Glutamatergic neuron (in vitro differentiated cells): ENCODE measurements around the gene TADA2A. TPM values are rescaled to one million over a fixed set of nuclear protein-coding genes. Genes with fewer than 3 reads are reported as not detected.

Source experiments
- DNase-seq: peaks from one replicate; pipeline ENCODE4 v3.0.0; 2022
- H3K27ac Mint-ChIP-seq: one replicate; pipeline ENCODE4 v1.8.0; 2020; ENCODE audit warnings: mild to moderate bottlenecking, mixed read lengths, inconsistent platforms; ENCODE audit not compliant: unreplicated experiment
- H3K27me3 Mint-ChIP-seq: one replicate; pipeline ENCODE4 v1.8.0; 2020; ENCODE audit warnings: mild to moderate bottlenecking, moderate library complexity, mixed read lengths, inconsistent platforms; ENCODE audit not compliant: unreplicated experiment
- H3K36me3 Mint-ChIP-seq: one replicate; pipeline ENCODE4 v1.8.0; 2020; ENCODE audit warnings: mild to moderate bottlenecking, mixed read lengths, inconsistent platforms; ENCODE audit not compliant: unreplicated experiment
- H3K4me1 Mint-ChIP-seq: one replicate; pipeline ENCODE4 v1.8.0; 2020; ENCODE audit warnings: mild to moderate bottlenecking, low read depth, mixed read lengths, inconsistent platforms; ENCODE audit not compliant: unreplicated experiment
- H3K4me3 Mint-ChIP-seq: one replicate; pipeline ENCODE4 v1.8.0; 2020; ENCODE audit warnings: mild to moderate bottlenecking, mixed read lengths, inconsistent platforms; ENCODE audit not compliant: unreplicated experiment
- H3K9me3 Mint-ChIP-seq: one replicate; pipeline ENCODE4 v1.8.0; 2020; ENCODE audit warnings: mild to moderate bottlenecking, moderate library complexity, mixed read lengths, inconsistent platforms; ENCODE audit not compliant: unreplicated experiment
- CTCF ChIP-seq: fragments of 200-600 bp; sonication (generic); IDR thresholded peaks from one replicate; pipeline ENCODE4 v1.5.0; 2021; ENCODE audit not compliant: partially characterized antibody, unreplicated experiment
- total RNA-seq: library from RNA; stranded (reverse); fragmentation: NEBNext Ultra II Directional; extraction: Animal tissue kit (Norgen Biotek cat#: 25700); gene quantifications from one replicate; pipeline ENCODE4 v1.2.1, GENCODE V29; 2021; ENCODE audit not compliant: unreplicated experiment

Gene TADA2A
- total RNA-seq, 1 donor from 2014 or later: 30.6 TPM

GRCh38 chr17:37375706-37376105, 31.0 kb upstream of the TADA2A start, which contains the start of gene C17orf78:
Gene C17orf78, plus strand, starts transcription at chr17:37375985. Its CDS starts 108 bp downstream, at chr17:37376093.
- Mint-ChIP-seq H3K27ac (no peak within 1 kb of the TSS), H3K4me3 (no peak within 1 kb of the TSS), H3K36me3 (no peaks in the 10 kb centered on the region)

GRCh38 chr17:37382056-37382455, 24.6 kb upstream of the TADA2A start:
- H3K36me3 Mint-ChIP-seq: no peaks in the 10 kb centered on the region
- peaks cover 2% of the 10 kb centered on the region for H3K9me3 Mint-ChIP-seq
- DNase-seq: no peak
- H3K4me3 Mint-ChIP-seq: no peak overlapping the region
- no peaks in the 10 kb centered on the region for H3K4me1 Mint-ChIP-seq
- TF ChIP-seq CTCF: no peak
- H3K27me3 Mint-ChIP-seq: no peaks in the 10 kb centered on the region
- no peak overlapping the region for H3K27ac Mint-ChIP-seq

More at GRCh38 chr17:37375706-37376105, 31.0 kb upstream of the TADA2A start, which contains the start of gene C17orf78:
- H3K9me3 Mint-ChIP-seq: no peaks in the 10 kb centered on the region
- TF ChIP-seq CTCF: no peak
- H3K4me1 Mint-ChIP-seq: no peaks in the 10 kb centered on the region
- H3K27me3 Mint-ChIP-seq: no peaks in the 10 kb centered on the region
- DNase-seq: no peak

- Mint-ChIP-seq H3K4me3 (no peak overlapping the region), H3K4me1 (no peaks in the 10 kb centered on the region), H3K9me3 (peaks cover 2% of the 10 kb centered on the region), H3K27ac (no peak overlapping the region), H3K27me3 (no peaks in the 10 kb centered on the region), H3K36me3 (no peaks in the 10 kb centered on the region)
- no peak for DNase-seq
- TF ChIP-seq CTCF: no peak
Measured at GRCh38 chr17:37384560-37385149, 22.0 kb upstream of the TADA2A start.

GRCh38 chr17:37385474-37385990, 21.2 kb upstream of the TADA2A start:
- H3K4me3 Mint-ChIP-seq: no peak overlapping the region
- DNase-seq: no peak
- H3K4me1 Mint-ChIP-seq: no peaks in the 10 kb centered on the region
- no peaks in the 10 kb centered on the region for H3K36me3 Mint-ChIP-seq
- H3K27ac Mint-ChIP-seq: no peak overlapping the region
- H3K9me3 Mint-ChIP-seq: peaks cover 2% of the 10 kb centered on the region
- no peaks in the 10 kb centered on the region for H3K27me3 Mint-ChIP-seq
- TF ChIP-seq CTCF: no peak

GRCh38 chr17:37386462-37386861, 20.2 kb upstream of the TADA2A start:
- Mint-ChIP-seq H3K9me3 (peaks cover 2% of the 10 kb centered on the region), H3K36me3 (no peaks in the 10 kb centered on the region), H3K4me3 (no peak overlapping the region), H3K4me1 (no peaks in the 10 kb centered on the region), H3K27ac (no peak overlapping the region), H3K27me3 (no peaks in the 10 kb centered on the region)
- no peak for DNase-seq
- TF ChIP-seq CTCF: no peak
